ENCODE results near the gene ARHGAP1. TPM values are rescaled to one million over a fixed set of nuclear protein-coding genes. Genes with fewer than 3 reads are reported as not detected.
A peak's percentile ranks its signal among the peaks of the same experiment; 100 is the strongest.

The ARHGAP1 gene
- total RNA-seq, 3 donors from 2014 or later (not counting 1 experiment from before 2014, with no cell fraction given) = 89.8 to 111 (median 102) TPM

DNA sequence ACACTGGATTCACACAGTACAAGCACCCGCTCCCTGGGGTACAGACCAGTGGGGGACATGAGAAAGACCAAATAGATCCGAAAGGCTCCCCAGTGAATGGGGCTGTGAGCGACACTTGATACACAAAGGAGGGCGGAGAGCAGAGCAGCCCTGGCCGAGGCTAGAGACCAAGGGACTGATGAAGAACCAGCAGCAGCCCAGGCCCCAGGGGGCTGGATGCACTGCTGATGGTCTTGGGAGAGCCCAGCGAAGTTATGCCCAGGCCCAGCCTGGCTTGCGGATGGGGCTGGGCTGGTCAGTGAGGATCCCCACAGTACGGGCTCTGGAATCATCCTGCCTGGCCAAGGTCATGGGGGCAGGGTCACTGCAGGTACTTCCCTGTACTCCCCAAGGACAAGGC is 23.2 kb downstream of the ARHGAP1 start:
- DNase-seq = no peak
- Histone ChIP-seq H3K27me3 (ENCODE audit: control insufficient read depth, insufficient read depth, low read length) (no peaks in the 10 kb centered on the region), H3K4me3 (ENCODE audit: low read length) (no peak overlapping the region), H3K4me1 (ENCODE audit: control insufficient read depth, insufficient read depth, low read length) (peaks cover 52% of the 10 kb centered on the region), H3K36me3 (ENCODE audit: control insufficient read depth, insufficient read depth, low read length) (peaks cover 60% of the 10 kb centered on the region), H3K27ac (ENCODE audit: low read length) (no peak overlapping the region), H3K9me3 (ENCODE audit: control insufficient read depth, insufficient read depth, low read length) (no peaks in the 10 kb centered on the region)
- Mint-ChIP-seq H3K9me3 (no peaks in the 10 kb centered on the region), H3K4me1 (peaks cover 28 to 34% of the 10 kb centered on the region in 2 donors), H3K4me3 (no peak overlapping the region), H3K36me3 (no peaks in the 10 kb centered on the region), H3K27ac (peak overlapping the region; percentile 21 to 73), H3K27me3 (ENCODE audit: low read depth in 2 of 2) (no peaks in the 10 kb centered on the region)
- intact Hi-C loops (cut with micrococcal nuclease) = loop anchor here (10.0 kb wide), 1 partner anchor 62 kb away; the partner anchor contains the start of genes ATG13 and HARBI1
- WGBS (ENCODE audit: insufficient coverage) = 95% methylated on average over 8 of the region's 8 CpGs
- ATAC-seq = no peak
- TF ChIP-seq, protein P1, sequence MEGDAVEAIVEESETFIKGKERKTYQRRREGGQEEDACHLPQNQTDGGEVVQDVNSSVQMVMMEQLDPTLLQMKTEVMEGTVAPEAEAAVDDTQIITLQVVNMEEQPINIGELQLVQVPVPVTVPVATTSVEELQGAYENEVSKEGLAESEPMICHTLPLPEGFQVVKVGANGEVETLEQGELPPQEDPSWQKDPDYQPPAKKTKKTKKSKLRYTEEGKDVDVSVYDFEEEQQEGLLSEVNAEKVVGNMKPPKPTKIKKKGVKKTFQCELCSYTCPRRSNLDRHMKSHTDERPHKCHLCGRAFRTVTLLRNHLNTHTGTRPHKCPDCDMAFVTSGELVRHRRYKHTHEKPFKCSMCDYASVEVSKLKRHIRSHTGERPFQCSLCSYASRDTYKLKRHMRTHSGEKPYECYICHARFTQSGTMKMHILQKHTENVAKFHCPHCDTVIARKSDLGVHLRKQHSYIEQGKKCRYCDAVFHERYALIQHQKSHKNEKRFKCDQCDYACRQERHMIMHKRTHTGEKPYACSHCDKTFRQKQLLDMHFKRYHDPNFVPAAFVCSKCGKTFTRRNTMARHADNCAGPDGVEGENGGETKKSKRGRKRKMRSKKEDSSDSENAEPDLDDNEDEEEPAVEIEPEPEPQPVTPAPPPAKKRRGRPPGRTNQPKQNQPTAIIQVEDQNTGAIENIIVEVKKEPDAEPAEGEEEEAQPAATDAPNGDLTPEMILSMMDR (IDR thresholded peaks at IDR 0.05) = no peak

DNA sequence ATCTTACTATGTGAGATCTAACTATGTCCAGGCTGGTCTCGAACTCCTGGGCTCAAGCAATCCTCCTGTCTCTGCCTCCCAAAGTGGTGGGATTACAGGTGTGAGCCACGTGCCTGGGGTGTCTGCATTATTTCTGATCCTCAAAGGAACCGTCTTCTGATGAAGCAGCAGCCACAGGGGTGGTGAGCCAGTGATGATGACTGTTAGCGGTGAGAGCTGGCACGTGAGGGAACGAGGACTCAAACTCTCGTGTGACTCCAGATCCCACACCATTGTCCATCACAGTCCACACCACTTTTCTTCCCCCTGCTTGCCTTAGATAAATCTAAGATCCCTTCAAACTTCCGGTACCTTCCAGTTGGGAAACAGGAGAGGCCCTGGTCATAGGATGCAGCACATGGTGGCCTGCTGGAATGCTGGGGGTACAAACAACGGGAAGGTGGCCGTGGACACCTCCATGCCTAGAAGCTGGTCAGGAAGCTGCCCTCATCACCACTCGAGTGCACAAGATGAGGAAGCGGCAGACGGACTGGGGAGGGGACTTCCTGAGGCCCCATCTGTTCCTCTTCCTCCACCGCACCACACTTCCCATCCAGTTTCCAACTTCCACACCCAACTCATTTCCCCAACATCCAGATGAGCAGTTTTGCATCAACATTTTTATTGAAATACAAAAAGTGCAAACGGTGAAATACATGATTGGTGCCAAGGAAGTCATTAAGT is 23.8 kb downstream of the ARHGAP1 start:
- ATAC-seq = peak in 1 of 3 donors; percentile 56
- H3K4me3 ChIP-seq (ENCODE audit: low read length) = no peak overlapping the region
- peak overlapping the region; percentile 21 to 73 for H3K27ac Mint-ChIP-seq
- peaks cover 58% of the 10 kb centered on the region for H3K4me1 ChIP-seq (ENCODE audit: control insufficient read depth, insufficient read depth, low read length)
- no peaks in the 10 kb centered on the region for H3K9me3 Mint-ChIP-seq
- no peaks in the 10 kb centered on the region for H3K27me3 ChIP-seq (ENCODE audit: control insufficient read depth, insufficient read depth, low read length)
- no peaks in the 10 kb centered on the region for H3K27me3 Mint-ChIP-seq (ENCODE audit: low read depth in 2 of 2)
- TF ChIP-seq, protein P1 (IDR thresholded peaks at IDR 0.05) = no peak
- intact Hi-C loops (cut with micrococcal nuclease) = loop anchor here (10.0 kb wide), 1 partner anchor 62 kb away; the partner anchor contains the start of genes ATG13 and HARBI1
- WGBS (ENCODE audit: insufficient coverage) = 67% methylated on average over 15 of the region's 15 CpGs
- H3K9me3 ChIP-seq (ENCODE audit: control insufficient read depth, insufficient read depth, low read length) = no peaks in the 10 kb centered on the region
- no peaks in the 10 kb centered on the region for H3K36me3 Mint-ChIP-seq
- no peak overlapping the region for H3K27ac ChIP-seq (ENCODE audit: low read length)
- no peak overlapping the region for H3K4me3 Mint-ChIP-seq
- peaks cover 55% of the 10 kb centered on the region for H3K36me3 ChIP-seq (ENCODE audit: control insufficient read depth, insufficient read depth, low read length)
- peaks cover 33 to 40% of the 10 kb centered on the region in 2 donors for H3K4me1 Mint-ChIP-seq
- no peak for DNase-seq

DNA sequence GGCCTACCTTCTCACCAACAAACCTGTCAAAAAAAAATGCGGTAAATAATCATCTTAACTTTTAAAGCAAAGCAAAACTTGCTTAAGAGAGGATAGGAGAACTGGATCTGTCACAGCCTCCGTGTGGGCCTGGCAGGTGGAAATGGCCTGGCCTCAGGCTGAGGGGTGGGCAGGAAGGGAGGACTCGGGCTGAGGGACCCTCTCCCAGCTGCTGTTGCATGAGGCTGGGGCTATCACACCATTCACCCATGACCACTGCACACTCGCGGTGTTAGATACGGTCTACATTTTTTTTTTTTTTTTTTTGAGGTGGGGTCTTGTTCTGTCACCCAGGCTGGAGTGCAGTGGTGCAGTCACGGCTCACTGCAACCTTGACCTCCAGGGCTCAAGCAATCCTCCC is 24.5 kb downstream of the ARHGAP1 start:
- TF ChIP-seq, protein P1 (IDR thresholded peaks at IDR 0.05) = no peak
- 80% methylated on average over 7 of the region's 7 CpGs for WGBS (ENCODE audit: insufficient coverage)
- H3K9me3 Mint-ChIP-seq = no peaks in the 10 kb centered on the region
- peak overlapping the region; percentile 90 to 94 for H3K27ac Mint-ChIP-seq
- Histone ChIP-seq H3K36me3 (ENCODE audit: control insufficient read depth, insufficient read depth, low read length) (peaks cover 52% of the 10 kb centered on the region), H3K27me3 (ENCODE audit: control insufficient read depth, insufficient read depth, low read length) (no peaks in the 10 kb centered on the region), H3K27ac (ENCODE audit: low read length) (peak overlapping the region; percentile 71), H3K4me3 (ENCODE audit: low read length) (no peak overlapping the region), H3K9me3 (ENCODE audit: control insufficient read depth, insufficient read depth, low read length) (no peaks in the 10 kb centered on the region), H3K4me1 (ENCODE audit: control insufficient read depth, insufficient read depth, low read length) (peaks cover 64% of the 10 kb centered on the region)
- H3K4me1 Mint-ChIP-seq = peaks cover 39 to 46% of the 10 kb centered on the region in 2 donors
- no peak for ATAC-seq
- peak overlapping the region; percentile 4 for H3K4me3 Mint-ChIP-seq
- DNase-seq = no peak
- H3K27me3 Mint-ChIP-seq (ENCODE audit: low read depth in 2 of 2) = no peaks in the 10 kb centered on the region
- intact Hi-C loops (cut with micrococcal nuclease) = loop anchor here (10.0 kb wide), 1 partner anchor 61 kb away; the partner anchor contains the start of genes ATG13 and HARBI1
- no peaks in the 10 kb centered on the region for H3K36me3 Mint-ChIP-seq

Measured in natural killer cell (primary cell).